ENCODE results near the gene INPP5A.

DNA sequence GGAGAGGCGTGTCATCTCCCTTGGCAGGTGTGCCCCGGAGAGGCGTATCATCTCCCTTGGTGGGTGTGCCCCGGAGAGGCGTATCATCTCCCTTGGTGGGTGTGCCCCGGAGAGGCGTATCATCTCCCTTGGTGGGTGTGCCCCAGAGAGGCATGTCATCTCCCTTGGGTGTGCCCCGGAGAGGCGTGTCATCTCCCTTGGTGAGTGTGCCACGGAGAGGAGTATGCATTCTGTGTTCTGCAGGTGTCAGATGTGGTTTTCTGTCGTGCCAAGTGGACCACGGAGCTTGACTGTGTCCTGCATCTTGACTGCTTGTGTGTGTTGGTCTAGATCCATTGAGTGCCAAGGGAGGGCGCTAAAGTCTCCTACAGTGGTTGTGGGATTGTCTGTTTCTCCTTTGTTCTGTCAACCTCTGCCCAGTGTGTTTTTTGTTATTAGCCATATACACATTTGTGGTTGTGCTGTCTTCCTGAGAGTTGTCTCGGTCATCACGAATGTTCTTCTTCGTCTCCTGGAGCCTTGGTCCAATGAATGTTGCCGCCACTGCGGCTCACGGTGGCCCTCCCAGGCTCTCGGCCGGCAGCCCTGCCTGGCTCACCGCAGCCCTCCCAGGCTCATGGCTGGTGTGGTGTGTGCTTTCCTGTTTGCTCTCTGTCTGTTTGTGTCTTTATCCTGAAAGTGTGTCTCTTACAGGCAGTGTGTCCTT, 96.8 kb downstream of the INPP5A start:
- TF ChIP-seq POLR2A (IDR thresholded peaks at IDR 0.05): no peak
- TF ChIP-seq, protein P1, sequence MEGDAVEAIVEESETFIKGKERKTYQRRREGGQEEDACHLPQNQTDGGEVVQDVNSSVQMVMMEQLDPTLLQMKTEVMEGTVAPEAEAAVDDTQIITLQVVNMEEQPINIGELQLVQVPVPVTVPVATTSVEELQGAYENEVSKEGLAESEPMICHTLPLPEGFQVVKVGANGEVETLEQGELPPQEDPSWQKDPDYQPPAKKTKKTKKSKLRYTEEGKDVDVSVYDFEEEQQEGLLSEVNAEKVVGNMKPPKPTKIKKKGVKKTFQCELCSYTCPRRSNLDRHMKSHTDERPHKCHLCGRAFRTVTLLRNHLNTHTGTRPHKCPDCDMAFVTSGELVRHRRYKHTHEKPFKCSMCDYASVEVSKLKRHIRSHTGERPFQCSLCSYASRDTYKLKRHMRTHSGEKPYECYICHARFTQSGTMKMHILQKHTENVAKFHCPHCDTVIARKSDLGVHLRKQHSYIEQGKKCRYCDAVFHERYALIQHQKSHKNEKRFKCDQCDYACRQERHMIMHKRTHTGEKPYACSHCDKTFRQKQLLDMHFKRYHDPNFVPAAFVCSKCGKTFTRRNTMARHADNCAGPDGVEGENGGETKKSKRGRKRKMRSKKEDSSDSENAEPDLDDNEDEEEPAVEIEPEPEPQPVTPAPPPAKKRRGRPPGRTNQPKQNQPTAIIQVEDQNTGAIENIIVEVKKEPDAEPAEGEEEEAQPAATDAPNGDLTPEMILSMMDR (IDR thresholded peaks at IDR 0.05): no peak
